ENCODE results near the gene OPN1MW3.

DNA sequence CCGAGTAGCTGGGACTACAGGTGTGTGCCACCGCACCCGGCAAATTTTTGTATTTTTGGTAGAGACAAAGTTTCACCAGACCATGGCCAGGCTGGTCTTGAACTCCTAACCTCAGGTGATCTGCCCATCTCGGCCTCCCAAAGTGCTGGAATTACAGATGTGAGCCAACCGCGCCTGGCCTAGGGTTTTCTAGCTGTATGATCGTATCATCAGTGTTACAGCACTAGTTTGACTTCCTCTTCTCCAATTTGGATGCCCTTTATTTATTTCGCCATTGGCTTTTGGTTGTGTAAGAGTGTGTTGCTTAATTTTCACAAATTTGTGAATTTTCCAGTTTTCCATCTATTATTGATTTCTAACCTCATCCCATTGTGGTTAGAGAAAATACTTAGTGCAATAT lies 43.4 kb downstream of the OPN1MW3 start:
- TF ChIP-seq POLR2AphosphoS5 (IDR thresholded peaks at IDR 0.05) (no peak), EP300 (conservative IDR thresholded peaks at IDR 0.05; ENCODE audit: poor library complexity, severe bottlenecking) (no peak), TAF1 (IDR thresholded peaks at IDR 0.05; ENCODE audit: low read depth) (no peak), EZH2 (IDR thresholded peaks at IDR 0.05; ENCODE audit: borderline replicate concordance, insufficient read depth, low read length, poor library complexity, severe bottlenecking) (no peak), RAD21 (conservative IDR thresholded peaks at IDR 0.05) (no peak), MXI1 (conservative IDR thresholded peaks at IDR 0.05; ENCODE audit: poor library complexity, severe bottlenecking) (no peak)
- TF ChIP-seq, protein P1, sequence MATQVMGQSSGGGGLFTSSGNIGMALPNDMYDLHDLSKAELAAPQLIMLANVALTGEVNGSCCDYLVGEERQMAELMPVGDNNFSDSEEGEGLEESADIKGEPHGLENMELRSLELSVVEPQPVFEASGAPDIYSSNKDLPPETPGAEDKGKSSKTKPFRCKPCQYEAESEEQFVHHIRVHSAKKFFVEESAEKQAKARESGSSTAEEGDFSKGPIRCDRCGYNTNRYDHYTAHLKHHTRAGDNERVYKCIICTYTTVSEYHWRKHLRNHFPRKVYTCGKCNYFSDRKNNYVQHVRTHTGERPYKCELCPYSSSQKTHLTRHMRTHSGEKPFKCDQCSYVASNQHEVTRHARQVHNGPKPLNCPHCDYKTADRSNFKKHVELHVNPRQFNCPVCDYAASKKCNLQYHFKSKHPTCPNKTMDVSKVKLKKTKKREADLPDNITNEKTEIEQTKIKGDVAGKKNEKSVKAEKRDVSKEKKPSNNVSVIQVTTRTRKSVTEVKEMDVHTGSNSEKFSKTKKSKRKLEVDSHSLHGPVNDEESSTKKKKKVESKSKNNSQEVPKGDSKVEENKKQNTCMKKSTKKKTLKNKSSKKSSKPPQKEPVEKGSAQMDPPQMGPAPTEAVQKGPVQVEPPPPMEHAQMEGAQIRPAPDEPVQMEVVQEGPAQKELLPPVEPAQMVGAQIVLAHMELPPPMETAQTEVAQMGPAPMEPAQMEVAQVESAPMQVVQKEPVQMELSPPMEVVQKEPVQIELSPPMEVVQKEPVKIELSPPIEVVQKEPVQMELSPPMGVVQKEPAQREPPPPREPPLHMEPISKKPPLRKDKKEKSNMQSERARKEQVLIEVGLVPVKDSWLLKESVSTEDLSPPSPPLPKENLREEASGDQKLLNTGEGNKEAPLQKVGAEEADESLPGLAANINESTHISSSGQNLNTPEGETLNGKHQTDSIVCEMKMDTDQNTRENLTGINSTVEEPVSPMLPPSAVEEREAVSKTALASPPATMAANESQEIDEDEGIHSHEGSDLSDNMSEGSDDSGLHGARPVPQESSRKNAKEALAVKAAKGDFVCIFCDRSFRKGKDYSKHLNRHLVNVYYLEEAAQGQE (IDR thresholded peaks at IDR 0.05; ENCODE audit: borderline replicate concordance) = no peak
- TF ChIP-seq, protein P2, sequence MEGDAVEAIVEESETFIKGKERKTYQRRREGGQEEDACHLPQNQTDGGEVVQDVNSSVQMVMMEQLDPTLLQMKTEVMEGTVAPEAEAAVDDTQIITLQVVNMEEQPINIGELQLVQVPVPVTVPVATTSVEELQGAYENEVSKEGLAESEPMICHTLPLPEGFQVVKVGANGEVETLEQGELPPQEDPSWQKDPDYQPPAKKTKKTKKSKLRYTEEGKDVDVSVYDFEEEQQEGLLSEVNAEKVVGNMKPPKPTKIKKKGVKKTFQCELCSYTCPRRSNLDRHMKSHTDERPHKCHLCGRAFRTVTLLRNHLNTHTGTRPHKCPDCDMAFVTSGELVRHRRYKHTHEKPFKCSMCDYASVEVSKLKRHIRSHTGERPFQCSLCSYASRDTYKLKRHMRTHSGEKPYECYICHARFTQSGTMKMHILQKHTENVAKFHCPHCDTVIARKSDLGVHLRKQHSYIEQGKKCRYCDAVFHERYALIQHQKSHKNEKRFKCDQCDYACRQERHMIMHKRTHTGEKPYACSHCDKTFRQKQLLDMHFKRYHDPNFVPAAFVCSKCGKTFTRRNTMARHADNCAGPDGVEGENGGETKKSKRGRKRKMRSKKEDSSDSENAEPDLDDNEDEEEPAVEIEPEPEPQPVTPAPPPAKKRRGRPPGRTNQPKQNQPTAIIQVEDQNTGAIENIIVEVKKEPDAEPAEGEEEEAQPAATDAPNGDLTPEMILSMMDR (IDR thresholded peaks at IDR 0.05; ENCODE audit: poor library complexity, severe bottlenecking) = no peak
